GM19452 (cell line): Measurements from ENCODE around the gene VWA8.
A peak's percentile ranks its signal among the peaks of the same experiment; 100 is the strongest.
"Not testable (repeated sequence)": the region's sequence is repeated elsewhere in the genome, so short reads cannot be mapped to it uniquely, and the experiment has no call there.

ENCODE experiments used
- ATAC-seq: cut with Tn5 transposase; IDR thresholded peaks from one replicate; pipeline ENCODE4 v1.9.1; 2021; ENCODE audit not compliant: unreplicated experiment

Gene VWA8

DNA sequence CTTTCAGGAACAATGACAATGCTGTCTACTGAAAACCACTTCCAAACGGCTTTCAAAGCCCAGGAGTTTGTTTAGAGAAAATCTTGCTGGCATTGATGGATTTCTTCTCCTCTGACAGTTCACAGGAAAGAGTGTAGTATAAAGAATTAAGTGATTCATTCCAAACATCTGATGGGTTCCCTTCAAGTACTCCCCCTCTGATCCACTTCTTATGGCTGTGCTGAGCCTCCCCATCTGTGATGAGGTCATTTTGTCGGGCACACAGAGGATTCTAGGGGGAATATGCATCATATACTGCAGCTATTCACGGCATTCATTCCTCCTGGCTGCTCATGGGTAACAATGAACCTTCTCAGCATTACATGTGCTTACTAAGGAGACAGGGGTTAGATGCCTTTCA, 395.7 kb downstream of the VWA8 start:
- no peak for ATAC-seq

DNA sequence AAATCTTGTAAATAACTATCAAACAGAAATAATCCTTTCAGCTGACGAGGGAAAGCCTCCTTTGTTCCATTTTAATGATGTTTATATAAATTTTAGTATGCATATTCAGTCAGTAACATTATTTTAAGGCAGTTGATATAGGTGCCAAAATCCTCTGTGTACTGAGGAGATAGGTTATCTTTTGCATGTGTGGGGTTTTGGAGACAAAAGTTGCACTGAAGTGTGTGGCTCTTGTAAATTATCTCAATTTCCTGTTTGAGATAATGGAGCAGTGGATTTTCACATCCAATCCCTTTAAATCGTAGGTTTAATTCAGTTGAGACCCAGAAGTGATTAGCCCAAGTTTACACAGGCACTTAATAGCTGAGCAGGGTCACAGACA, 396.9 kb downstream of the VWA8 start:
- ATAC-seq = no peak

DNA sequence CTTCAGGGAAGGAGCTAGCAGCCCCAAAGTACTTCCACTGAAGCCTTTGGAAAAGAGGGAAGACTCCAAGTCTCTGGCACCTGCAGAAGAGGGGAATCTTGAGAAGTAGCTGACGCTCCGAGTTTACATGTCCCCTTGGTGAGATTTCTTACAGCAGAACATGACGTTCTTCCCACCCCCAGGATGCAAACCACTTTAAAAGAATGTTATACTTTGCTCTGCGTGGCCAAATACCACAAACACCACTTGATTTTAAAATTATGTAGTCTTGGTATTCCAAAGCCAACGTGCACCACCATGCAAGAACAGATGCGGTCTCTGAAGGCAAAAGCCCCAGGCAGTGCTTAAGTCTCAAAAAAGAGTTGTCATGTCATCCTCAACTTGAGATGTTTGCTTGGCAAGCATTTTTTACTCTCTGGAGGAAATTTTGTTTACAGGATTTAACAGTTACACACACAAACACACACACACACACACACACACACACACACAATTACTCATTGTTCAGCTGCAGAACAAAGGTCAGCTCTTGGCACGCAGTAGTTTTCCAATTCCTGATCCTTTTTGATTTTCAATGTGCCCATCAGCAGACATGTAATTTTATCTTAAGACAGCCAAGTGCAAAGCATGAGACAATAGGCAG, 397.4 kb downstream of the VWA8 start:
- no peak for ATAC-seq

DNA sequence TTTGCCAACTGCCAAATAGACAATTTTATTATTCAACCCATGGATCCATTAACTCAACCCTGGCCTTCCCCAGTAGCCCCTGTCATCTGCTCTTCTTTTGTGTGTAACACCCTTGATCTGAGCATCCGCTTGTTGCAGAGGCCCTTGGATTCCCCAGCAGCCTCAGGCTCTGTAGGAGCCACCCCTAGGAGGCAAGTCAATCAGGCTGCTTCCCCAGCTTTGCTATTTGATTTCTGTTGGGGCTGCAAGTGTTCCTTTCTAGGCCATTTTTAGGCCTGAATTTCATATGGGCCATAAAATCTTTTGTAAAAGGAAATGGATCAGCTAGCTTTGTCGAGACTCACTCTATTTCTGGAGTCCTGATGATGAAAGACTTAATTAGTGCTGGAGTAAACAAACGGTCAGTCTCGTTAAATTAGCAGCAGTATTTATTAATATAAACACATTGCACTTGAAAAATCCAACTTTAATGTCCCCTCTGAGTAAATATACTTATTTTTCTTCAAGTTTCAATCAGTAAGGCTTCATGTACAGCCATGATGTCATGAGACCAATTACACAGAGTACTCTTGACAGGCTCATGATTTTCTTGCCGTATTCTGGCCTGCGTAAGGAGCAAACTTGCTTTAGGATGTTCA, 398.2 kb downstream of the VWA8 start:
- no peak for ATAC-seq

DNA sequence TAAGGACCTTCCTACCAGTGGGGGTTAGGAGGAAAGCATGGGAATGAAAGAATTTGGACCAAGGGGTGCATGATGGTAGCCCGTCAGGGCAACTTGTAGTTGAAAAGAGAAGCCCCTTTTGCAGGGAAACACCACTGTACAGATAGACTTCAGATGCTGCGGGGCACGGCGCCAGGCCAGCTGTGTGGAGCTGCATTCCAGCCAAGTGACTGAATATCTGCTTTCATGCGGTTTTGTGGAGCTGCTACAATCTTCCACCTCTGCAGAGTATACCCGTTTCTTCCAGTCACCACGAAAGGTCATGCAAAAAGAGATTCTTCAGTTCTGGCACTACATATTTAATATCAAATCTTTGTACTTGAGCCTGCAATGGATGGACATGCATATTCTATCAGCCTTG, 398.8 kb downstream of the VWA8 start:
- ATAC-seq = no peak

DNA sequence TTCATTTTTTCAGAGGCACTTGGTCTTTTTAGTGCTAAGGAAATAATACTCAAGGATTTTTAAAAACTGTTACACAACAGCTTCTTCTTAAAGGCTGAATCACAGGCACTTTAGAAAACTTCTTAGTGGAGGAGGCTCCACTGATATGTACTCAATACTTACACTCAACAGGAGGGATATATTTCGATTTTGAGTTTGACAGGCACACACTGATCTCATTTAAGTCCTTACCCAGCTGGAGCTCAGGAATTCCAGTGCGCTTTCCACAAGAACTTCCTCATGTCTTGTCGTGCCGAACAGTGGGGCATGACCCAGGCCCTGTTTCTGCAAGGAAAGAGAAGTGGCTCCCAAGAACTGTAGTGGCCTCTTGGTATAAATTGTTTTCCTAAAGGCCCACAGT, 399.7 kb downstream of the VWA8 start:
- ATAC-seq = no peak

DNA sequence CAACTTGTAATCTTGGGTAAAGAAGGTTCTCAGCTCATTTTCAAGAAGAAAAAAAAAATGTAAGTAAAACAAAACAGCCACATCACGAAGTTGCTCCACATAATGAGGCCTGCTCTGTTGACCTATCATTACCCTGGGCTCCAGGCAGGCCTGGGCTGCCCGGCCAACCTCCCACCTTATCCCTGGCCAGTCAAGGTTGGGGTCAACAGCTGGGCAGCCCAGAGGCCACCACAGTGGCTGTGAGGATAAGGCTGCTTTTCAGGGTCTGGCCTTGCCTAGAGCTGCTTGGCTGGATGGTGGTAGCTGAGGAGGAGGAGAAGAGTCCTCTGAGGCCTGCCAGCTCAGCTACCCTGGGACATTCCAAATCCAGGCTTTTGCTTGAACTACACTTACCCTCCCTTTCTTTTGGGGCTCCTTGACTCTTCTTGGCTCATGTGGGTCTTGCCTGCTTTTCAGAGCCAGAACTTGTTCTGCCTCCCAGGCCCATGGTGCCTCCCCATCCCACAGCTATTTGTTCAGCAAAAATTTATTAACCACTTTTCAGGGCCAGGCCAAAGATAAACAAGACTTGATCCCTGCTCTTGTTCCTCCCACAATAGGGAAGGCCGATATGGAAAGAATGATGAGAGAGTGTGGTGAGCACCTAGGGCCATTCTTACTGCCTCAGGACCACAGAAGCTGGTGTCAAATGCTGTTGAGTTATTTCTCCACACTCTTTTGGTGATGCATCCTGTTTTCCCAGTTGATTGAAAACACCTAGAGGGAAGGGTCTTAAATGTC, 401.9 kb downstream of the VWA8 start:
- no peak for ATAC-seq

DNA sequence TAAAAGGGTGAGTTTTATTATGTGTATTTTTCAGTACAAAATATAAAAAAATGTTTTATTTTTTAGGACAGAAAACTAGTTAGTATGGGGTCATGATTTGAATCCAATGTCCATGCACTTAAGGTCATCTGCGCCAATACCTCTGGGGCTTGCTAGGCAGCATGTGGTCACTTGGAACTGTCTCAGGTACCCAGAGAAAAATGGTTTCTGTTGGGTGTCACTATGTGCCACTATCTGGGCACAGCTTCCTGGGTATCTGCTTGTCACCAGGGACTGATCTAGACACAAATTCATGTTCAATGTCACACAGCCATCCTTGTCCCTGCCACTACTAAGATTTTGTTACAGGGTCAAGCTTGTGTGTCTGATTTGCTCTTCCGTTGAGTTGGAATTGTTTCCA, 403.2 kb downstream of the VWA8 start:
- no peak for ATAC-seq

DNA sequence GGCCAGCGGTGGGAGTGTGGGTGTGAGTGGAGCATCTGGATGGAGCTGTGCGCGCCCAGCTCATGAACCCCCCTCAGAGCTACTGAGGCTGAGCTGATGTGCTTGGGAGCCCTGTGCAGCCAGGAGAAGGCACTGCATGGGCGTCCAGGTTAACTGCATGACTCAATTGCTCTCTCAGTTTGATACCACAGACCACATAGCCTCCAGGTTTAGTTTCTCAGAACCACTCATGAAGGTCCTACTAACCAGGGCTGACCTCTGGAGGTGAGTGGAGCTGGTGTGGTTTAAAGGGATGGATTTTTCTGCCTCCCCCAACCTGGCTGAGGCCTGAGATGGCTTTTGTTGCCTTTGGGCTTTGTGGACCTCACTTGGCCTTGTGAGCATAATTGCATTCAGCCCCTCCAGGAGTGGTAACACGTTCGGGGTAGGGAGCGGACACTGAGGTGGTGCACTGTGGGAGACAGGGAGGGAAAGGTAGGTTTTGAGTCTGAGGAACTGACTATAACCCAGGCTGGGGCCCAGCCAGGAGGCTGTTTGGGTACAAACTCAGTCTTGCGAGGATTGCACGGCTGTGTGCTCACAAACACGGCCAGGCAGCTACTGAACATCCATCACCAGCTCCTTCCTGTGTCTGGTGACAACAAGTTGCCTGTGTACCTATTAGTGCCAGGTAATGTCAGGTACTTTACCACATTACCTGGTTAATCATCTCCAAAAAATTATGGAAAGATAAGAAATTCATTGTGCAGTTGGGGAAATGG, 406.1 kb downstream of the VWA8 start:
- ATAC-seq = peak; percentile 94

DNA sequence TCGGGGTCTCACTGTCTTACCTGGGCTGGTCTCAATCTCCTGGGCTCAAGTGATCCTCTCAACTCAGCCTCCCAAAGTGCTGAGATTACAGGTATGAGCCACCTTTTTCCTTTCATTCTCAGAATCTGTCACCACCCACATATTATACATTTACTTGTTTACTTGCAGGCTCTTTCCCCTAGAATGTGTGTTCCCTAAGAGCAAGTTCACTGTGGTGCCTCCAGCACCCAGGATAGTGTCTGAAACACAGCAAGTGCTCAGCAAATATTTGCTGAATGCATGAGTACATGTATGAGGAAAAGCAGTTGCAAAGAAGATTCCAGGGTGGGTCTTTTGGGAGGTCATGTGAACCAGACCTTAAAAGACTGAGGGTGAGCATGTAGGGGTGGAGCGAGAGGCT, 406.7 kb downstream of the VWA8 start:
- no peak for ATAC-seq

DNA sequence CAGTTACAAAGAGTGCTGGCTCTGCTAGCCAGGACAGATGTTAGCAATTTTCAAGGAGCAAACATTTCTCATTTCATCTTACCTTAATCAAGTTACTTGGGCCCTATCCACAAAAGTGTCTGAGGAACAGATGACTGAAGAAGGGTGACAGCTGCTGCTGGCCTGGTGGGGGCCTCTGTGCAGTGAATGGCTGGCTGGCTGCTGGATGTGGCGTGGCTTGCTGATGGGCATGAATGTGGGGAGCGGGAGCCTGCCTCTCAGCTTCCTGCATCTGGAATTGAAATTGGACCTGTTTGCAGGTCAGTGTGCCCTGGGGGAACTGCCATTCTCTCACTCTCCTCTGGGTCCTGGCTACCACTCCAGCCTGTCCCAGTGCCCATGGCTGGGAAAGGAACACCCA, 408.9 kb downstream of the VWA8 start:
- no peak for ATAC-seq

DNA sequence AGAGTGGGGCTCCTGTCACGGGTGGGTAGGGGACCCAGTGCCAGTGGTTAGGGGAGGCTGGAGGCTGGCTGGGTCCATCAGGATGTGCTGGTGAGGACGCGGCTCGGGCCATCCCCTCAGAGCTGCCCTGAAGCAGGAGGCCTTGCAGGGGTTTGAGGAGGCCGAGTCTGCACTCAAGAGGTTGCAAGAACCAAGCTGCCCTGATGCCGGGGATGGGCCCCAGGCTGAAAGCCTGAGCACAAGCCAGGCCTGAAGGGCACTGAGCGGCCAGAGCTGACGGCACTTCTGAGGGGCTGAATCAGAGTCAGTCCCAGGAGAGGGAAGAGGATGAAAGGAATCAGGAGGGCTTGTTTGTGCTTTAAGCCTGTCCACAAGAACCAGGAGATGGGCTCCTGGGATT, 410.6 kb downstream of the VWA8 start:
- ATAC-seq = no peak

DNA sequence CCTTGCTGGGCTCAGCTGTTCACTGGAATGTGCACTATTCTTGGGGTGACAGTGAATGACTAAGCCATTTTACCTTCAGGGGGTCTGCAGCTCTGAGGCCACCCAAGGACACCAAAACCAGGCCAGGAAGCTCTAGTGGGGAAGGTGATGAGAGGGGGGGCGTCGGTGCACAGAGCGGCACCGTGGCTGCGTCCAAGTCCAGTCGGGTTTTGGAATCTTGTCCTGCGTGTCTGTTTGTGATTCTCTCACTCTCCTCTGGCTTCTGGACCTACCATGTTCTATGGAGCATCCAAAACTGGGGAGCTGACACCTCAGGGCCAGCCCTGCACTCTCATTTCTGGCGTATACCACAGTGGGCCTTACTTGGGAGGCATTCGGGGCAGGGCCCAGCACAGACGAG, 411.4 kb downstream of the VWA8 start:
- ATAC-seq = no peak

DNA sequence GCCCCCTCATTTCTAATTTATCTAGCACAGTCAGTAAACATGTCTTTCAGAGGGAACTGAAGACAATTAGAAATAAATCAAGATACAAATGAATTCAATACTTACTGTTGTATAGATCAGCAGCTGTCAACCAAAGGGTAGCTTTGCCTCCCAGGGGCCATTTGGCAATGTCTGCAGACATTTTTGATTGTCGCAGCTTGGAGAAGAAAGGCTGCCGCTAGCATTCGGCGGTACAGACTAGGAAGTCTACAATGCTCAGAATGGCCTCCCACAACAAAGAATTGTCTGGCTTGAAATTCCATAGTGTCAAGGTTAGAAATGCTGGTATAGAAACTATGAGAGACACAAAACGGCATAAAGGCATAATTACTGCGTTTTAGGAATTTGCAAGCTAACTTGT, 412.0 kb downstream of the VWA8 start:
- no peak for ATAC-seq

DNA sequence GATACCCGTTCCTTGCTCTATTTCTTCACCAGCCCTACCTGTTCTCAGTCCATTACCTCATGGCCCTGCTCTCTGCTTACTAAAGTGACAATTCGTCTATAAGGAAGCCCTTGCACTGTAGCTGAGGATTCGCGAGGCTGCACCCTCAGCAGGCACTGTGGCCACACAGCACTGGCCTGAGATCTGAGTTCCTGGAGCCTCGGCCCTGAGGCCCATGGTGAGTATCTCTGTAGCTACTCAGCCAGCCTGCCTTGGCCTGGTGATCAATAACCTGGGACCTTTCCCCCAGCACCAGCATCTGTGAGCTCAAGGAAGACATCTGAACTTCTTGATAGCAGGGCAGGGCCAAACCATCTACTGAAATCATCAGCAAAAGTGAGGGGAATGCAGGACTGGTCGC, 412.9 kb downstream of the VWA8 start:
- ATAC-seq = no peak

DNA sequence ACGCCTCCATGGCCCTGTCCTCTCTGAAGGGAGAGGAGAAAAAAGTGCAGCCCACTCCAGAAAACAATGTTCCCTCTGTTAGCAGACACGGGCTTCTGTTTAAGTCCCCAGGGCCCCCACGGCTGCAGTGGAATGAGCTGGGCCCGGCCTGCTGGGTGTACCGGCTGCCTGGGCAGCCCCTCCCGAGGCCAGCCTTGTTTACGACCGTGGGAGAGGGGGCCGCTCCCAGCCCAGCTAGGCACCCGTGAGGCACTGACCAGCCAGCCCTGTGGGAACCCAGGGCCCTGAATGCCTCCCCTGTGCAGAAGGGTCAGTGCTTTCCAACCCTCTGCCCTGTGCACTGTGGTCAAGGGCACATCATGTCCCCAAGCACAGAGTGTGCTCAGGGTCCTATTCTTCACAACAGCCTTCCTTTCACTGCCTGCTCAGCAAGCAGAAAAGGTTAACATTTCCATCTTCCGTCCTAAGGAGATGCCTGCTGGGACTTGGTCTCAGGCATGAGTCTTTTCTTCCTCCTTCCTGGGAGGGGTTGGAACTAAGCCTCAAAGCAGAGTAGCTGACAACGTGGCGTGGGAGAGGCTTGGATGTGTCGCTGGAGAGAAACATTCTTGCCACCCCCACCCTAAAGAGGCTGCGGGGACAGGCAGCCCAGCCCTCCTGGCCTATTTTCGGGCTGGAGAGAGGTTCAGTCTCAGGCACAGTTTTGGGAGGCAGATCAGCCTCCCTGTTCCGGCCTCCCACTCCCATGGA, 413.5 kb downstream of the VWA8 start:
- no peak for ATAC-seq

DNA sequence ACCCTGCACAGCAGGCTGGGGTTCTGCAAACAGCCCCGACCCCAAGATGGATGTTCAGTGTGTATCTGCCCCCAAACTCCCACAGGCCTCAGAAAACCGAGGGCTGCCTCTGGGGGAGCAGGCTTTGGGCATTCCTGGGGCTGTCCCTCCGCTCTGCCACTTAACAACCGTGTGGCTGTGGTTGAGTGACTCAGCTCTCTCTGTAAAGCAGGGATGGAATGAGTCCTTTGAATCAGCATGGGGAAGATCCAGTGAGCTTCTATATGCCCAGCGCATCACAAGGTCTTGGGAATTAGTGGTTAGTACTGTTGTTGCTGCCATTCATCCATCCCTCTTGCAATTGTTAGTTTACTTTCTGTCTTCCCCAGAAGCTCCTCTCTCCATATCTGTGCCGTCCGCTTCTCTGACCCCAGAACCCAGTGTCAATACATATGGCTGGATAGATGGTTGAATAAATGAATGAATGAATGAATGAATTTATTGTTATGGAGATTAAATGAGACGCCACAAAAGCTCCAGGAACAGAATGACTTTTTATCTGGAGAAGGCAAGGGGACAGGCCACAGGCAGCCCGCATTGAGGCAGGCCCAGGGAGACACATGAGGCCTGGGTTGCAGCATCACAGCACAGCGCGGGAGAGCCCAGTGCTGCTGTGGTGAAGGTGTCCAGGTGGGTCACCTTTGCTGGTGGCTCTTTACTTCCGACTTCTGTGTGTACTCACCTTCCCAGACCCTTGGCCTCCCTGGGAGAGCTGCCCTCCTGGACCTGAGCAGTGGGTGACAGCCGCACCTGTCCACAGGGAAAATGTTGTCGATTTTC, 414.3 kb downstream of the VWA8 start:
- ATAC-seq = no peak

DNA sequence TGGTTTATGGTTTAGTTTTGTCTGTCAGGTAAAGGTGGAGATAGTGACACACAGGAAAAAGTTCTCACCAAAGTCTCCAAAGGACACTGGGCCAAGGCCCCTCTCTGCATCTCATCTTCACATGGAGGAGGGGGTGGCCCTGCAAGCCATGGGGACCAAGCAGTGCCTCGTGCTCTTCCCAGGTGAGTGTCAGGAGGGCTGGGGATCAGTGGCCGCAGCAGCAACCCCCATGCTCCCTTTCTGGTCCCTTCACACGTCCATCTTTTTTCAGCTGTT, 415.5 kb downstream of the VWA8 start:
- ATAC-seq = no peak

DNA sequence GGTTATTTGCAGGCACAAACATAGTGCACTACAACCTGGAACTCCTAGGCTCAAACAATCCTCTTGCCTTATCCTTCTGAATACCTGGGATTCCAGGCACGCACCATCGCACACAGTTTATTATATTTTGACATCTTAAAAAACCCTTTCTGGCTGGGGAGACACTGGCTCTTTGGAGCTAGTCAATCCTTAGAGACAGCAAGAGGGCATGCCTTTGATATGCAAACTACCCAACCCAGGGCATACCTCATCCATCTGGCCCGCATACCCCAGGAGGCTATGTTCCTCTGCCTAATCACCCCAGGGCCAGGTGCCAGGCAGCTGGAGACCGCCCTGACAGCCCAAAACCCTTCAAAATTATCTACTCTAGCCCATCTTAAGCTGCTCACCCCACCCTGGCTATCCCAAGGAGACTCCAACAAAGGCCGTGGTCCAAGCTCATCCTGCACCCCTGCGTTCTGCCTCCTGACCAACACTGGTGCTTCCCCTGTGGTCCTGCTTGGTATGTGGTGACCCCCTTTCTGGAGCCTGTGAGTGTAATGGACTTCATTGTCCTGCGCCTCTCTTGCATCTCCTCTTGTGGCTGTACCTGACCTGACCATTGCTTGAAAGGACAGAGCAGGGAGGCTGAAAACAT, 417.1 kb downstream of the VWA8 start:
- no peak for ATAC-seq

DNA sequence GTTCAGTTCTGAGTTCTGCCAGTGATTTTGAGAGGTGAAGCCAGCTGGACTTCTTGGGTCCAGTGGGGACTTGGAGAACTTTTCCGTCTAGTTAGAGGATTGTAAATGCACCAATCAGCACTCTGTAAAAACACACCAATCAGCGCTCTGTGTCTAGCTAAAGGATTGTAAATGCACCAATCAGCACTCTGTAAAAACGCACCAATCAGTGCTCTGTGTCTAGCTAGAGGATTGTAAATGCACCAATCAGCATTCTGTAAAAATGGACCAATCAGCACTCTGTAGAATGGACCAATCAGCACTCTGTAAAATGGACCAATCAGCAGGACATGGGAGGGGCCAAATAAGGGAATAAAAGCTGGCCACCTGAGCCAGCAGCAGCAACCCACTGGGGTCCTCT, 418.1 kb downstream of the VWA8 start:
- ATAC-seq = not testable (repeated sequence)
